Measurements from ENCODE around the gene HJURP.

DNA sequence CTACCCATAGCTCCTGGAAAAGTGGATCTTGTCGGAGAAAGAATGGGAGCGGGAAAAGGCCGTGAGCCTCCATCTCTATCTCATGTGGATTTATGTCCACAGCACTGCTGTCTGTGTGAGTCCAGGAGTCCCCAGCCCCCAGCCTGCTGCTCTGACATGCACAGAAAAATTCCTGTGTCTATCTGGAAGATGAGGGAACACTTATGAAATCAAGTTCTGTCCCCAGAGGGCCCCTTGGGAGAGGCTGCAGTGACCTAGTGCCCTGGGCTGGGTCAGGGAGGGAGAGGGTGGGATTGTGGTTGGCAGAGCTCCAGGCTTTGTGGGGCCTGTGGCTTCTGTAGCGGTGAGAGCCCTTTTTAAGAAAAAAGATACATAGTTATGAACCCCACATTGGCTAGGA lies 37.6 kb downstream of the HJURP start:
- TF ChIP-seq, protein P1, sequence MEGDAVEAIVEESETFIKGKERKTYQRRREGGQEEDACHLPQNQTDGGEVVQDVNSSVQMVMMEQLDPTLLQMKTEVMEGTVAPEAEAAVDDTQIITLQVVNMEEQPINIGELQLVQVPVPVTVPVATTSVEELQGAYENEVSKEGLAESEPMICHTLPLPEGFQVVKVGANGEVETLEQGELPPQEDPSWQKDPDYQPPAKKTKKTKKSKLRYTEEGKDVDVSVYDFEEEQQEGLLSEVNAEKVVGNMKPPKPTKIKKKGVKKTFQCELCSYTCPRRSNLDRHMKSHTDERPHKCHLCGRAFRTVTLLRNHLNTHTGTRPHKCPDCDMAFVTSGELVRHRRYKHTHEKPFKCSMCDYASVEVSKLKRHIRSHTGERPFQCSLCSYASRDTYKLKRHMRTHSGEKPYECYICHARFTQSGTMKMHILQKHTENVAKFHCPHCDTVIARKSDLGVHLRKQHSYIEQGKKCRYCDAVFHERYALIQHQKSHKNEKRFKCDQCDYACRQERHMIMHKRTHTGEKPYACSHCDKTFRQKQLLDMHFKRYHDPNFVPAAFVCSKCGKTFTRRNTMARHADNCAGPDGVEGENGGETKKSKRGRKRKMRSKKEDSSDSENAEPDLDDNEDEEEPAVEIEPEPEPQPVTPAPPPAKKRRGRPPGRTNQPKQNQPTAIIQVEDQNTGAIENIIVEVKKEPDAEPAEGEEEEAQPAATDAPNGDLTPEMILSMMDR (conservative IDR thresholded peaks at IDR 0.05 in 1 of 2, IDR thresholded peaks at IDR 0.05 in 1 of 2; ENCODE audit: low read depth in 1 of 2, low read length in 2 of 2), result no peak
- no peak for TF ChIP-seq EZH2 (IDR thresholded peaks at IDR 0.05; ENCODE audit: low read length, missing control alignments)
